Measurements from ENCODE around the gene MANSC1.

The MANSC1 gene

GRCh38 chr12:12376646-12377448 is 26.8 kb upstream of the MANSC1 start:
- Mint-ChIP-seq H3K4me1 (peaks cover 46% of the 10 kb centered on the region), H3K27me3 (no peaks in the 10 kb centered on the region), H3K36me3 (ENCODE audit: low read depth) (peaks cover 39% of the 10 kb centered on the region), H3K4me3 (no peak overlapping the region), H3K9me3 (peaks cover under 1% of the 10 kb centered on the region), H3K27ac (no peak overlapping the region)
- ATAC-seq (peak; percentile 67), DNase-seq (no peak)

GRCh38 chr12:12372946-12373722 is 23.1 kb upstream of the MANSC1 start:
- Mint-ChIP-seq H3K27me3 (no peaks in the 10 kb centered on the region), H3K4me1 (peaks cover 17% of the 10 kb centered on the region), H3K9me3 (no peaks in the 10 kb centered on the region), H3K27ac (no peak overlapping the region), H3K36me3 (ENCODE audit: low read depth) (peaks cover 31% of the 10 kb centered on the region), H3K4me3 (no peak overlapping the region)
- DNase-seq (no peak), ATAC-seq (no peak)

GRCh38 chr12:12367482-12367998 is 17.5 kb upstream of the MANSC1 start:
- DNase-seq (no peak), ATAC-seq (peak; percentile 36)
- no peak overlapping the region for H3K4me3 Mint-ChIP-seq
- peak overlapping the region; percentile 1 for H3K27ac Mint-ChIP-seq
- H3K27me3 Mint-ChIP-seq = no peaks in the 10 kb centered on the region
- no peaks in the 10 kb centered on the region for H3K9me3 Mint-ChIP-seq
- H3K36me3 Mint-ChIP-seq (ENCODE audit: low read depth) = peaks cover 37% of the 10 kb centered on the region
- H3K4me1 Mint-ChIP-seq = peaks cover 36% of the 10 kb centered on the region

GRCh38 chr12:12366701-12367481 is 16.8 kb upstream of the MANSC1 start:
- Mint-ChIP-seq H3K4me1 (peaks cover 39% of the 10 kb centered on the region), H3K36me3 (ENCODE audit: low read depth) (peaks cover 36% of the 10 kb centered on the region), H3K27ac (no peak overlapping the region), H3K9me3 (no peaks in the 10 kb centered on the region), H3K4me3 (no peak overlapping the region), H3K27me3 (no peaks in the 10 kb centered on the region)
- no peak for ATAC-seq
- no peak for DNase-seq

GRCh38 chr12:12365931-12366431 is 15.9 kb upstream of the MANSC1 start:
- no peaks in the 10 kb centered on the region for H3K27me3 Mint-ChIP-seq
- H3K4me1 Mint-ChIP-seq = peaks cover 43% of the 10 kb centered on the region
- ATAC-seq (no peak), DNase-seq (no peak)
- no peak overlapping the region for H3K4me3 Mint-ChIP-seq
- peaks cover 40% of the 10 kb centered on the region for H3K36me3 Mint-ChIP-seq (ENCODE audit: low read depth)
- H3K27ac Mint-ChIP-seq = peak overlapping the region; percentile 8
- no peaks in the 10 kb centered on the region for H3K9me3 Mint-ChIP-seq

- no peaks in the 10 kb centered on the region for H3K9me3 Mint-ChIP-seq
- H3K36me3 Mint-ChIP-seq (ENCODE audit: low read depth) = peaks cover 39% of the 10 kb centered on the region
- no peak overlapping the region for H3K4me3 Mint-ChIP-seq
- H3K4me1 Mint-ChIP-seq = peaks cover 43% of the 10 kb centered on the region
- DNase-seq = no peak
- no peaks in the 10 kb centered on the region for H3K27me3 Mint-ChIP-seq
- H3K27ac Mint-ChIP-seq = peak overlapping the region; percentile 8
- ATAC-seq = no peak
Observed at GRCh38 chr12:12365446-12365802, 15.4 kb upstream of the MANSC1 start.

GRCh38 chr12:12364787-12365445 is 14.9 kb upstream of the MANSC1 start:
- Mint-ChIP-seq H3K27ac (no peak overlapping the region), H3K4me3 (no peak overlapping the region), H3K36me3 (ENCODE audit: low read depth) (peaks cover 36% of the 10 kb centered on the region), H3K9me3 (no peaks in the 10 kb centered on the region), H3K27me3 (no peaks in the 10 kb centered on the region), H3K4me1 (peaks cover 43% of the 10 kb centered on the region)
- no peak for ATAC-seq
- no peak for DNase-seq

GRCh38 chr12:12358528-12358927 is 8.5 kb upstream of the MANSC1 start:
- H3K27ac Mint-ChIP-seq = peak overlapping the region; percentile 98
- peaks cover 8% of the 10 kb centered on the region for H3K36me3 Mint-ChIP-seq (ENCODE audit: low read depth)
- no peaks in the 10 kb centered on the region for H3K9me3 Mint-ChIP-seq
- DNase-seq = no peak
- peaks cover 41% of the 10 kb centered on the region for H3K4me1 Mint-ChIP-seq
- H3K4me3 Mint-ChIP-seq = peak overlapping the region; percentile 96
- no peak for ATAC-seq
- no peaks in the 10 kb centered on the region for H3K27me3 Mint-ChIP-seq

GRCh38 chr12:12357719-12358461 is 7.8 kb upstream of the MANSC1 start:
- ATAC-seq = no peak
- Mint-ChIP-seq H3K27me3 (no peaks in the 10 kb centered on the region), H3K4me3 (peak overlapping the region; percentile 96), H3K9me3 (no peaks in the 10 kb centered on the region), H3K27ac (peak overlapping the region; percentile 98), H3K36me3 (ENCODE audit: low read depth) (peaks cover 8% of the 10 kb centered on the region), H3K4me1 (peaks cover 41% of the 10 kb centered on the region)
- DNase-seq = no peak

GRCh38 chr12:12356896-12357718 is 7.1 kb upstream of the MANSC1 start, which contains the start of gene BORCS5:
BORCS5 (plus strand) TSS chr12:12357078; CDS start chr12:12357452, 374 bp downstream.
- Mint-ChIP-seq H3K27ac (peak within 1 kb of the TSS; percentile 98), H3K9me3 (no peaks in the 10 kb centered on the region), H3K27me3 (no peaks in the 10 kb centered on the region), H3K4me1 (peaks cover 40% of the 10 kb centered on the region), H3K4me3 (peak within 1 kb of the TSS; percentile 96), H3K36me3 (ENCODE audit: low read depth) (peaks cover 8% of the 10 kb centered on the region)
- ATAC-seq (peak; percentile 94), DNase-seq (peak; percentile 98)

GRCh38 chr12:12356467-12356895 is 6.4 kb upstream of the MANSC1 start:
- Mint-ChIP-seq H3K9me3 (no peaks in the 10 kb centered on the region), H3K36me3 (ENCODE audit: low read depth) (peaks cover 3% of the 10 kb centered on the region), H3K27ac (peak overlapping the region; percentile 98), H3K27me3 (no peaks in the 10 kb centered on the region), H3K4me3 (peak overlapping the region; percentile 96), H3K4me1 (peaks cover 37% of the 10 kb centered on the region)
- ATAC-seq (no peak), DNase-seq (no peak)

GRCh38 chr12:12353807-12354206 is 3.8 kb upstream of the MANSC1 start:
- ATAC-seq = no peak
- Mint-ChIP-seq H3K27ac (peak overlapping the region; percentile 13), H3K4me3 (no peak overlapping the region), H3K36me3 (ENCODE audit: low read depth) (no peaks in the 10 kb centered on the region), H3K4me1 (peaks cover 37% of the 10 kb centered on the region), H3K27me3 (no peaks in the 10 kb centered on the region), H3K9me3 (no peaks in the 10 kb centered on the region)
- DNase-seq = no peak

All from activated naive CD8-positive, alpha-beta T cell treated with anti-CD3 and anti-CD28 coated beads, Interleukin-2, amount 50 U/mL, for 24 hours (primary cell).